Type B pancreatic cell (in vitro differentiated cells): Measurements from ENCODE around the gene TICRR. TPM values are rescaled to one million over a fixed set of nuclear protein-coding genes. Genes with fewer than 3 reads are reported as not detected.

Experiments used
- DNase-seq: peaks from one replicate; pipeline ENCODE4 v3.0.0; 2021; ENCODE audit warnings: mixed read lengths; ENCODE audit not compliant: unreplicated experiment; ENCODE audit errors: extremely low spot score
- H3K27ac Mint-ChIP-seq: 2 replicates; pipeline ENCODE4 v1.8.0; 2021; ENCODE audit warnings: mild to moderate bottlenecking, mixed read lengths
- H3K27me3 Mint-ChIP-seq: 2 replicates; pipeline ENCODE4 v1.8.0; 2021; ENCODE audit warnings: mixed read lengths
- H3K36me3 Mint-ChIP-seq: 2 replicates; pipeline ENCODE4 v1.8.0; 2021; ENCODE audit warnings: mixed read lengths
- H3K4me1 Mint-ChIP-seq: one replicate; pipeline ENCODE4 v1.8.0; 2021; ENCODE audit warnings: mixed read lengths; ENCODE audit not compliant: unreplicated experiment
- H3K4me3 Mint-ChIP-seq: 2 replicates; pipeline ENCODE4 v1.8.0; 2021; ENCODE audit warnings: mild to moderate bottlenecking, mixed read lengths
- H3K9me3 Mint-ChIP-seq: 2 replicates; pipeline ENCODE4 v1.8.0; 2021; ENCODE audit warnings: mixed read lengths
- CTCF ChIP-seq: fragments of 200-600 bp; sonication (generic); conservative IDR thresholded peaks from 2 replicates; pipeline ENCODE4 v1.5.0; 2021; ENCODE audit warnings: antibody characterized with exemption, mild to moderate bottlenecking
- total RNA-seq: library from RNA; stranded (reverse); gene quantifications from 2 replicates; pipeline ENCODE4 v1.2.1, GENCODE V29; 2021; ENCODE audit warnings: low replicate concordance

TICRR gene
- total RNA-seq, 1 donor from 2014 or later = 23.4 TPM

GRCh38 chr15:89640245-89640644 is 65.0 kb downstream of the TICRR start:
- DNase-seq = no peak
- H3K4me1 Mint-ChIP-seq = no peaks in the 10 kb centered on the region
- no peak overlapping the region for H3K4me3 Mint-ChIP-seq
- peaks cover 10% of the 10 kb centered on the region for H3K36me3 Mint-ChIP-seq
- H3K27ac Mint-ChIP-seq = no peak overlapping the region
- no peaks in the 10 kb centered on the region for H3K9me3 Mint-ChIP-seq
- no peaks in the 10 kb centered on the region for H3K27me3 Mint-ChIP-seq
- no peak for TF ChIP-seq CTCF

- Mint-ChIP-seq H3K27me3 (no peaks in the 10 kb centered on the region), H3K27ac (no peak overlapping the region)
- DNase-seq = no peak
These were observed 65.8 kb downstream of the TICRR start for GRCh38 chr15:89641053-89641452.

GRCh38 chr15:89642106-89642505 is 66.8 kb downstream of the TICRR start:
- no peak for TF ChIP-seq CTCF
- no peak for DNase-seq
- Mint-ChIP-seq H3K4me1 (peaks cover 2% of the 10 kb centered on the region), H3K27me3 (no peaks in the 10 kb centered on the region), H3K27ac (no peak overlapping the region), H3K36me3 (peaks cover 9% of the 10 kb centered on the region), H3K9me3 (no peaks in the 10 kb centered on the region), H3K4me3 (no peak overlapping the region)

More at GRCh38 chr15:89641053-89641452, 65.8 kb downstream of the TICRR start:
- no peak for TF ChIP-seq CTCF
- H3K36me3 Mint-ChIP-seq = peaks cover 7% of the 10 kb centered on the region
- H3K4me1 Mint-ChIP-seq = no peaks in the 10 kb centered on the region
- no peaks in the 10 kb centered on the region for H3K9me3 Mint-ChIP-seq
- H3K4me3 Mint-ChIP-seq = no peak overlapping the region

- TF ChIP-seq CTCF = no peak
- Mint-ChIP-seq H3K27ac (no peak overlapping the region), H3K9me3 (no peaks in the 10 kb centered on the region), H3K27me3 (no peaks in the 10 kb centered on the region), H3K4me3 (no peak overlapping the region), H3K36me3 (peaks cover 8% of the 10 kb centered on the region), H3K4me1 (peaks cover 4% of the 10 kb centered on the region)
- no peak for DNase-seq
These were observed 70.4 kb downstream of the TICRR start for GRCh38 chr15:89645680-89646079.

- H3K4me3 Mint-ChIP-seq = no peak overlapping the region
These were observed 71.3 kb downstream of the TICRR start for GRCh38 chr15:89646416-89647141.

More at GRCh38 chr15:89646416-89647141, 71.3 kb downstream of the TICRR start:
- Mint-ChIP-seq H3K9me3 (no peaks in the 10 kb centered on the region), H3K27ac (no peak overlapping the region), H3K4me1 (peaks cover 4% of the 10 kb centered on the region), H3K36me3 (peaks cover 7% of the 10 kb centered on the region), H3K27me3 (no peaks in the 10 kb centered on the region)
- no peak for TF ChIP-seq CTCF
- DNase-seq = no peak
